Small intestine (tissue), 16 donors: ENCODE measurements around the gene CAPN8. TPM values are rescaled to one million over a fixed set of nuclear protein-coding genes. Genes with fewer than 3 reads are reported as not detected.

Experiments used
- DNase-seq, 2 donors: peaks; one replicate each; pipeline versions ENCODE4 v3.0.0 to v3.0.0-alpha.2; 2013
- FAIRE-seq: peaks from 2 replicates; lab custom pipeline; 2012; peaks lifted over from hg19 to GRCh38; lab: Jason Lieb, UNC
- H3K27ac ChIP-seq, 3 donors: one replicate each; pipeline ENCODE4 v1.5.1; 2013; ENCODE audit warnings: low read length in 2 of 3, mild to moderate bottlenecking in 2 of 3, control low read depth in 1 of 3, inconsistent platforms in 1 of 3, low read depth in 1 of 3, moderate library complexity in 1 of 3
- H3K27me3 ChIP-seq, 3 donors: one replicate each; pipeline ENCODE4 v1.6.1; 2013; ENCODE audit warnings: low read length in 3 of 3, inconsistent platforms in 1 of 3; ENCODE audit not compliant: control insufficient read depth in 3 of 3, insufficient read depth in 3 of 3
- H3K36me3 ChIP-seq, 3 donors: one replicate each; pipeline ENCODE4 v1.6.1; 2013; ENCODE audit warnings: low read length in 3 of 3, inconsistent platforms in 1 of 3, low read depth in 1 of 3, mild to moderate bottlenecking in 1 of 3, moderate library complexity in 1 of 3; ENCODE audit not compliant: control insufficient read depth in 3 of 3, insufficient read depth in 2 of 3
- H3K4me1 ChIP-seq, 3 donors: one replicate each; pipeline ENCODE4 v1.6.1; 2013; ENCODE audit warnings: low read length in 2 of 3, inconsistent platforms in 1 of 3, low read depth in 1 of 3, mild to moderate bottlenecking in 1 of 3, moderate library complexity in 1 of 3; ENCODE audit not compliant: control insufficient read depth in 3 of 3, insufficient read depth in 2 of 3
- H3K4me3 ChIP-seq, 3 donors: one replicate each; pipeline ENCODE4 v1.5.1; 2013; ENCODE audit warnings: low read length in 3 of 3, control low read depth in 1 of 3, inconsistent platforms in 1 of 3, low read depth in 1 of 3, mild to moderate bottlenecking in 1 of 3, moderate library complexity in 1 of 3
- H3K9me3 ChIP-seq, 2 donors: one replicate each; pipeline ENCODE4 v1.6.1; 2013; ENCODE audit warnings: low read depth in 1 of 2, low read length in 1 of 2; ENCODE audit not compliant: control insufficient read depth in 2 of 2, insufficient read depth in 1 of 2
- WGBS, 3 donors: extraction: QIAGEN DNeasy Blood & Tissue Kit; methylation state at CpG; one replicate each; pipeline ENCODE4 v1.1.7; 2013; 5-methylcytosine and 5-hydroxymethylcytosine counted together
- long read RNA-seq, 10 donors: transcript quantifications; one replicate each; lab custom pipeline, GENCODE V29; 2026
- polyA plus RNA-seq, 4 donors: library from polyadenylated mRNA; stranded (reverse) in 3 of 4; unstranded in 1 of 4; fragments of 200-250 nt in 3 of 4; fragments of 120-200 nt in 1 of 4; gene quantifications; one replicate each; pipeline versions ENCODE4 v1.2.1 to v1.2.3, GENCODE V29; 2013
- donor health status: healthy with polysubstance abuse.
- donor health status: control.
- donor health status: control.
- donor health status: Bipolar disorder and iron deficiency.
- donor health status: healthy.

Gene CAPN8
- polyA plus RNA-seq: 10 to 100 TPM in 2 of 4 donors, 1 to 10 TPM in 2; 5.1 to 14.8 (median 11.8) TPM
- long read RNA-seq, donor 1: 0 reads
- long read RNA-seq, donor 2, partial matches to known transcripts: 6 of 7 reads
- long read RNA-seq, donor 2, other reads (novel, unspliced or antisense): 0 of 7 reads
- long read RNA-seq, donor 3, partial matches to known transcripts: 111 of 112 reads
- long read RNA-seq, donor 3, other reads (novel, unspliced or antisense): 0 of 112 reads
- long read RNA-seq, donor 4: 0 reads
- long read RNA-seq, donor 5, partial matches to known transcripts: 0 of 2 reads
- long read RNA-seq, donor 5, other reads (novel, unspliced or antisense): 0 of 2 reads
- long read RNA-seq, donor 6, partial matches to known transcripts: 58 of 59 reads
- long read RNA-seq, donor 6, other reads (novel, unspliced or antisense): 0 of 59 reads
- long read RNA-seq, donor 7: 0 reads
- long read RNA-seq, donor 8: 0 reads
- long read RNA-seq, donor 9: 0 reads
- long read RNA-seq, donor 10, partial matches to known transcripts: 250 of 250 reads
- long read RNA-seq, donor 10, other reads (novel, unspliced or antisense): 0 of 250 reads

- Histone ChIP-seq H3K4me3 (no peak within 1 kb of the TSS), H3K36me3 (no peaks in the 10 kb centered on the region), H3K27ac (peak within 1 kb of the TSS in 1 of 3 donors; percentile 73), H3K4me1 (no peaks in the 10 kb centered on the region), H3K27me3 (no peaks in the 10 kb centered on the region), H3K9me3 (no peaks in the 10 kb centered on the region)
- DNase-seq (peak; percentile 46 to 90), FAIRE-seq (no peak)
- 39 to 62% (median 44%) methylated on average over 6 of the region's 6 CpGs for WGBS, 3 donors
Observed at GRCh38 chr1:223665592-223666312, at the start of gene CAPN8. CAPN8 (minus strand) TSS chr1:223665701; CDS start chr1:223665646, 55 bp downstream.

DNA sequence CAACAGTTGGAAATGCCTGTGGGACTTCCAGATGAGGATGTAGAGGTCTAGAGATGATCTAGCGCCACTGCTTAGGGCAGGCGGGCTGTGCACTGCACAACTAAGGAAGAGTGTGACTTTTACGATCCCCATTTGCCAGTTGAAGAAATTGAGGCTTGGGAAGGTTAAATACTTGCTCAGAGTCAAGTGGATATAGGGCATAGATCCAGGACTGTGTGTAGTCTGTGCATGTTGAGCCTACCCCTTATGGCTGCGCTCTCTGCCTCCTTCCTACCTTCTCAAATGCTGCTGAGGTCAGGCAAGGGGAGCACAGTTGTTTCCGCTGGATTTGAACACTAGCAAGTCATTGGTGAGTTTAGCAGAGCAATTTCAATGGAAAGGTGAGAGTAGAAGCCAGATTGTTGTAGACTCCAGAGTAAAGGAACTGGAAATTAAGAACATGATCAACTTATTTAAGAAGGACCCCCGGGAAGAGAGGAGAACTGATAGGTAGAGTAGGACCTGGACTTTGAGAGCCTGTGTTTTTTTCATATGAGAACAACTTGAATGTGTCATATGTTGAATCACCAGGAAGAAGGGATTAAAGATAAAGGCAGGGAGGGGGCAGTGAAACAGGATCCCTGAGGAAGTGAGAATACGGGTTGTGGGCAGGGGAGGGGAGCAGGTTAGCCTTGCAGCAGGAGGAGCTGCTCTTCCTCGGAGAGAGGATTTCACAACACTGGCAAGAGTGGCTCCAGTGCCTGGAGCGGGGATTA, 49.5 kb upstream of the CAPN8 start:
- peak; percentile 74 to 75 for DNase-seq
- peaks cover 0 to 8% (median 0%) of the 10 kb centered on the region in 3 donors for H3K36me3 ChIP-seq
- WGBS, 3 donors: 56 to 67% (median 61%) methylated on average over 9 of the region's 9 CpGs
- FAIRE-seq: no peak
- no peaks in the 10 kb centered on the region for H3K9me3 ChIP-seq
- H3K27ac ChIP-seq: peak overlapping the region; percentile 39 to 50 (median 39)
- H3K4me3 ChIP-seq: no peak overlapping the region
- no peaks in the 10 kb centered on the region for H3K27me3 ChIP-seq
- peaks cover 5 to 36% (median 13%) of the 10 kb centered on the region in 3 donors for H3K4me1 ChIP-seq

- Histone ChIP-seq H3K36me3 (peaks cover 0 to 8% (median 0%) of the 10 kb centered on the region in 3 donors), H3K27ac (no peak overlapping the region), H3K4me3 (no peak overlapping the region), H3K9me3 (no peaks in the 10 kb centered on the region), H3K4me1 (peaks cover 5 to 30% (median 13%) of the 10 kb centered on the region in 3 donors), H3K27me3 (no peaks in the 10 kb centered on the region)
- WGBS, 3 donors: 68 to 87% (median 76%) methylated on average over 2 of the region's 2 CpGs
- DNase-seq (no peak), FAIRE-seq (no peak)
Observed at GRCh38 chr1:223714421-223714724, 48.9 kb upstream of the CAPN8 start.

- peak; percentile 58 to 78 for DNase-seq
- no peaks in the 10 kb centered on the region for H3K27me3 ChIP-seq
- H3K9me3 ChIP-seq: no peaks in the 10 kb centered on the region
- H3K36me3 ChIP-seq: peaks cover 0 to 8% (median 0%) of the 10 kb centered on the region in 3 donors
- H3K4me1 ChIP-seq: peaks cover 5 to 26% (median 15%) of the 10 kb centered on the region in 3 donors
- FAIRE-seq: no peak
- peak overlapping the region; percentile 88 to 98 (median 97) for H3K27ac ChIP-seq
- peak overlapping the region; percentile 76 to 86 (median 77) for H3K4me3 ChIP-seq
- WGBS, 3 donors: 35 to 48% (median 35%) methylated on average over 7 of the region's 7 CpGs
Observed at GRCh38 chr1:223713546-223714420, 48.3 kb upstream of the CAPN8 start.

DNA sequence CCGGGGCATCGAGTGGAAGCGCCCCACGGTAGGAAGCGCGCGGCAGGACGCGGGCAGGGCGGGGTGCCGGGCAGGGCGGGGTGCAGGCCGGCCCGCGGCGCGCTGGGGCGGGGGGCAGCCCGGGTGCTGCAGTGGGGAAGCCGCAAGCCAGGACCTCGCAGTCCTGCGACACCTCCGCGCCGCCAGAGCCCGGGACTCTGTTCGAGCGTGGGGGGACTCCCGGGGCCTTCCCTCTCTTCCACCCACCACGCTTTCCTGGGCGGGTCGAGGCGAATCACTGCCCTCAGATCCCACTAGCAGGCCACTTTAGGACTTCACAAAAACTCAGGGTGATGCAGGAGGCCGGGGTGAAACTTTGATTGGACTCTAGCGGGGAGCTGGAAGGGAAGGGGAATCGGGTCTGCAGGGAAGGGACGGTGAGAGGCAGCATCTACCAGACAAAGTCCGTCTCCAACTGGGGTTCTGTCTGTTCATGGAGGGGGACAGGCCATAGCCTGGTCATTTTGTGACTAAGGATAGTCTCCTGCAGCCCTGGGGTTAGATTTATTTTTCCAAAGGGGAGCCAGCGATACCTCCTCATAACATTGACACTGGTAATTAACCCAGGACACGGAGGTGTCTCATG, 47.5 kb upstream of the CAPN8 start:
- WGBS, 3 donors: 1 to 2% (median 2%) methylated on average over 32 to 40 of the region's 40 CpGs
- Histone ChIP-seq H3K27me3 (no peaks in the 10 kb centered on the region), H3K27ac (peak overlapping the region; percentile 88 to 98 (median 97)), H3K36me3 (peaks cover 0 to 6% (median 0%) of the 10 kb centered on the region in 3 donors), H3K9me3 (no peaks in the 10 kb centered on the region), H3K4me3 (peak overlapping the region; percentile 76 to 86 (median 77)), H3K4me1 (peaks cover 6 to 25% (median 17%) of the 10 kb centered on the region in 3 donors)
- DNase-seq (peak; percentile 49 to 66), FAIRE-seq (no peak)

DNA sequence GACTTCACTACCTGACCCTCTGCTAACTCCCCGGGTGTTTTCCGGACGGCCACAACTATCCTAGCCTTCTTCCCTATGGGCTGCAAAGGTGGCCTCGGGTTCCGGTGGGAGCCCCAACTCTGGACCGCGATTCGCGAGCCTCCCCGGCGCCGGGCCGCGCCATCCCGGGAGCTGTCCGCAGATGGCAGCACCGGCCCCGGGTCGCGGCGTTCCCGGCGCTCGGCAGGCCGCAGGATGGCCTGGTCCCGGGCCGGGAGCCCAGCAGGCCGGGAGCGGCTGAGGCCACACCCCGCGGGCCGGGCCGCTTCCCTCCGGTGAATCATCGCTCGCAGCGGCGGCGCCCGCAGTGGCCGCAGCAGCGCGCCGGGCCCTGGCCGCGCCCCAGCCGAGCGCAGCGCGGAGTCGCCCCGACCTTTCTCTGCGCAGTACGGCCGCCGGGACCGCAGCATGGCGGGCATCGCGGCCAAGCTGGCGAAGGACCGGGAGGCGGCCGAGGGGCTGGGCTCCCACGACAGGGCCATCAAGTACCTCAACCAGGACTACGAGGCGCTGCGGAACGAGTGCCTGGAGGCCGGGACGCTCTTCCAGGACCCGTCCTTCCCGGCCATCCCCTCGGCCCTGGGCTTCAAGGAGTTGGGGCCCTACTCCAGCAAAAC, 46.8 kb upstream of the CAPN8 start, which contains the start of gene CAPN2:
CAPN2 (plus strand) TSS at position 346 of the 656 bp plus-strand sequence; CDS start at position 448, 102 bp downstream.
- no peaks in the 10 kb centered on the region for H3K9me3 ChIP-seq
- H3K4me1 ChIP-seq: peaks cover 11 to 31% (median 19%) of the 10 kb centered on the region in 3 donors
- H3K27ac ChIP-seq: peak within 1 kb of the TSS; percentile 88 to 98 (median 97)
- peak within 1 kb of the TSS; percentile 76 to 86 (median 77) for H3K4me3 ChIP-seq
- WGBS, 3 donors: 0 to 1% (median 1%) methylated on average over 44 to 74 of the region's 74 CpGs
- no peaks in the 10 kb centered on the region for H3K27me3 ChIP-seq
- no peaks in the 10 kb centered on the region for H3K36me3 ChIP-seq
- DNase-seq (peak; percentile 86 to 94), FAIRE-seq (no peak)
